Trophoblast cell (in vitro differentiated cells and primary cell): Measurements from ENCODE around the gene SZRD1.

Experiments
- DNase-seq, 2 donors: peaks; one replicate each; pipeline ENCODE4 v3.0.0-alpha.2; 2016
- H2AFZ ChIP-seq: 2 replicates; pipeline ENCODE4 v1.6.1; 2013; ENCODE audit warnings: low read length, moderate library complexity, mild to moderate bottlenecking; ENCODE audit not compliant: insufficient read depth, poor library complexity
- H2AK5ac ChIP-seq: 2 replicates; pipeline ENCODE4 v1.6.1; 2013; ENCODE audit warnings: mild to moderate bottlenecking, low read length
- H2BK120ac ChIP-seq: 2 replicates; pipeline ENCODE4 v1.6.1; 2013; ENCODE audit warnings: low read length, mild to moderate bottlenecking, moderate library complexity; ENCODE audit not compliant: insufficient read depth, poor library complexity
- H2BK12ac ChIP-seq: 2 replicates; pipeline ENCODE4 v1.6.1; 2013; ENCODE audit warnings: mild to moderate bottlenecking, low read length, moderate library complexity
- H2BK5ac ChIP-seq: 2 replicates; pipeline ENCODE4 v1.6.1; 2013; ENCODE audit warnings: low read length, low read depth, moderate library complexity, mild to moderate bottlenecking; ENCODE audit not compliant: poor library complexity
- H3K14ac ChIP-seq: 2 replicates; pipeline ENCODE4 v1.6.1; 2013; ENCODE audit warnings: mild to moderate bottlenecking, low read length
- H3K18ac ChIP-seq: 2 replicates; pipeline ENCODE4 v1.6.1; 2013; ENCODE audit warnings: mild to moderate bottlenecking, low read length
- H3K23ac ChIP-seq: 2 replicates; pipeline ENCODE4 v1.6.1; 2013; ENCODE audit warnings: low read length
- H3K27ac ChIP-seq: 2 replicates; pipeline ENCODE4 v1.5.1; 2013; ENCODE audit warnings: low read depth, mild to moderate bottlenecking, inconsistent platforms, low read length, moderate library complexity
- H3K27me3 ChIP-seq: 2 replicates; pipeline ENCODE4 v1.6.1; 2013; ENCODE audit warnings: inconsistent platforms, mild to moderate bottlenecking, low read length, moderate library complexity; ENCODE audit not compliant: insufficient read depth
- H3K36me3 ChIP-seq, 2 experiments: 1 replicate in 1 of 2; 2 replicates in 1 of 2; pipeline ENCODE4 v1.6.1; 2013; ENCODE audit warnings: low read length in 2 of 2, mild to moderate bottlenecking in 2 of 2, moderate library complexity in 1 of 2; ENCODE audit not compliant: insufficient read depth in 2 of 2, control insufficient read depth in 1 of 2
- H3K4ac ChIP-seq: 2 replicates; pipeline ENCODE4 v1.6.1; 2013; ENCODE audit warnings: low read depth, mild to moderate bottlenecking, low read length, moderate library complexity
- H3K4me1 ChIP-seq, 2 experiments: 1 replicate in 1 of 2; 2 replicates in 1 of 2; pipeline ENCODE4 v1.6.1; 2013; ENCODE audit warnings: low read length in 2 of 2, mild to moderate bottlenecking in 2 of 2, moderate library complexity in 1 of 2; ENCODE audit not compliant: insufficient read depth in 2 of 2, control insufficient read depth in 1 of 2
- H3K4me2 ChIP-seq: 2 replicates; pipeline ENCODE4 v1.6.1; 2013; ENCODE audit warnings: inconsistent platforms, mild to moderate bottlenecking, low read length, moderate library complexity
- H3K4me3 ChIP-seq: 2 replicates; pipeline ENCODE4 v1.5.1; 2013; ENCODE audit warnings: mild to moderate bottlenecking, low read depth, low read length, inconsistent platforms
- H3K79me1 ChIP-seq: one replicate; pipeline ENCODE4 v1.6.1; 2013; ENCODE audit warnings: low read length
- H3K79me2 ChIP-seq: 2 replicates; pipeline ENCODE4 v1.6.1; 2013; ENCODE audit warnings: low read length, mild to moderate bottlenecking; ENCODE audit not compliant: control insufficient read depth, insufficient read depth, poor library complexity
- H3K9ac ChIP-seq: 2 replicates; pipeline ENCODE4 v1.6.1; 2013; ENCODE audit warnings: mild to moderate bottlenecking, low read length
- H3K9me3 ChIP-seq: 2 replicates; pipeline ENCODE4 v1.6.1; 2013; ENCODE audit warnings: low read depth, mild to moderate bottlenecking, control low read depth, inconsistent platforms, low read length; ENCODE audit not compliant: insufficient read depth
- H4K12ac ChIP-seq: 2 replicates; pipeline ENCODE4 v1.6.1; 2013; ENCODE audit warnings: low read depth, mild to moderate bottlenecking, low read length, moderate library complexity
- H4K8ac ChIP-seq: 2 replicates; pipeline ENCODE4 v1.6.1; 2013; ENCODE audit warnings: low read depth, mild to moderate bottlenecking, low read length, moderate library complexity
- H4K91ac ChIP-seq: one replicate; pipeline ENCODE4 v1.6.1; 2013; ENCODE audit warnings: low read depth, mild to moderate bottlenecking, low read length, moderate library complexity
- WGBS: extraction: QIAGEN DNeasy Blood & Tissue Kit; methylation state at CpG from one replicate; pipeline ENCODE4 v1.1.7; 2013; ENCODE audit warnings: missing lambda C conversion rate; ENCODE audit not compliant: insufficient read length, insufficient coverage; ENCODE audit errors: extremely low coverage; 5-methylcytosine and 5-hydroxymethylcytosine counted together

Gene SZRD1

GRCh38 chr1:16434007-16434406 lies 67.0 kb downstream of the SZRD1 start:
- no peak overlapping the region for H2AFZ ChIP-seq
- no peak overlapping the region for H3K23ac ChIP-seq
- no peaks in the 10 kb centered on the region for H3K79me1 ChIP-seq
- no peak overlapping the region for H3K27ac ChIP-seq
- no peak overlapping the region for H4K8ac ChIP-seq
- H4K91ac ChIP-seq = no peak overlapping the region
- no peaks in the 10 kb centered on the region for H3K79me2 ChIP-seq
- DNase-seq = no peak
- H3K4me1 ChIP-seq = no peaks in the 10 kb centered on the region
- no CpG with 5 or more reads among the region's 4 CpGs for WGBS
- H4K12ac ChIP-seq = no peak overlapping the region
- no peak overlapping the region for H3K4me2 ChIP-seq
- no peaks in the 10 kb centered on the region for H3K27me3 ChIP-seq
- H2BK12ac ChIP-seq = no peak overlapping the region
- no peak overlapping the region for H2BK120ac ChIP-seq
- no peak overlapping the region for H3K18ac ChIP-seq
- no peak overlapping the region for H2BK5ac ChIP-seq
- peaks cover 3% of the 10 kb centered on the region for H3K9me3 ChIP-seq
- no peak overlapping the region for H3K14ac ChIP-seq
- H2AK5ac ChIP-seq = no peak overlapping the region
- H3K4me3 ChIP-seq = no peak overlapping the region
- H3K36me3 ChIP-seq = no peaks in the 10 kb centered on the region
- no peak overlapping the region for H3K4ac ChIP-seq
- no peak overlapping the region for H3K9ac ChIP-seq

GRCh38 chr1:16434501-16434900 lies 67.5 kb downstream of the SZRD1 start:
- no CpG with 5 or more reads among the region's 2 CpGs for WGBS
- no peak overlapping the region for H2BK120ac ChIP-seq
- H3K9ac ChIP-seq = no peak overlapping the region
- H4K91ac ChIP-seq = no peak overlapping the region
- no peaks in the 10 kb centered on the region for H3K4me1 ChIP-seq
- no peak overlapping the region for H3K23ac ChIP-seq
- H4K12ac ChIP-seq = no peak overlapping the region
- H3K27me3 ChIP-seq = no peaks in the 10 kb centered on the region
- no peak overlapping the region for H4K8ac ChIP-seq
- peaks cover 3% of the 10 kb centered on the region for H3K9me3 ChIP-seq
- H3K79me2 ChIP-seq = no peaks in the 10 kb centered on the region
- DNase-seq = no peak
- no peaks in the 10 kb centered on the region for H3K79me1 ChIP-seq
- H2BK5ac ChIP-seq = no peak overlapping the region
- H3K4me3 ChIP-seq = no peak overlapping the region
- no peak overlapping the region for H3K4ac ChIP-seq
- H2AFZ ChIP-seq = no peak overlapping the region
- H3K18ac ChIP-seq = no peak overlapping the region
- H3K36me3 ChIP-seq = no peaks in the 10 kb centered on the region
- H3K27ac ChIP-seq = no peak overlapping the region
- no peak overlapping the region for H3K14ac ChIP-seq
- H2AK5ac ChIP-seq = no peak overlapping the region
- no peak overlapping the region for H3K4me2 ChIP-seq
- no peak overlapping the region for H2BK12ac ChIP-seq

- Histone ChIP-seq H3K27ac (no peak within 1 kb of the TSS), H3K4ac (no peak within 1 kb of the TSS), H3K23ac (no peak within 1 kb of the TSS), H2BK12ac (no peak within 1 kb of the TSS), H4K12ac (no peak within 1 kb of the TSS), H2BK5ac (no peak within 1 kb of the TSS), H4K91ac (no peak within 1 kb of the TSS), H3K36me3 (peaks cover under 1% of the 10 kb centered on the region in 2 experiments), H3K79me2 (peaks cover 9% of the 10 kb centered on the region), H2BK120ac (no peak within 1 kb of the TSS), H2AK5ac (no peak within 1 kb of the TSS), H2AFZ (no peak within 1 kb of the TSS), H4K8ac (no peak within 1 kb of the TSS), H3K4me3 (no peak within 1 kb of the TSS), H3K14ac (no peak within 1 kb of the TSS), H3K79me1 (peaks cover 9% of the 10 kb centered on the region), H3K27me3 (no peaks in the 10 kb centered on the region), H3K4me1 (peaks cover 2 to 6% of the 10 kb centered on the region in 2 experiments), H3K9me3 (peaks cover 3% of the 10 kb centered on the region), H3K18ac (no peak within 1 kb of the TSS), H3K4me2 (no peak within 1 kb of the TSS), H3K9ac (no peak within 1 kb of the TSS)
- no CpG with 5 or more reads among the region's 3 CpGs for WGBS
- DNase-seq = no peak
Observed at GRCh38 chr1:16436946-16437474, 70.0 kb downstream of the SZRD1 start, which contains the start of gene SPATA21. TSS of gene SPATA21 (minus strand) at chr1:16437424. CDS start at chr1:16431371, 6,053 bp downstream.

- Histone ChIP-seq H4K8ac (no peak overlapping the region), H3K4me3 (no peak overlapping the region), H2BK120ac (no peak overlapping the region), H4K12ac (no peak overlapping the region), H3K27me3 (no peaks in the 10 kb centered on the region), H3K9me3 (no peaks in the 10 kb centered on the region), H3K4ac (no peak overlapping the region), H3K4me1 (peaks cover 2 to 6% of the 10 kb centered on the region in 2 experiments), H3K27ac (no peak overlapping the region), H3K14ac (no peak overlapping the region), H2BK12ac (no peak overlapping the region), H3K4me2 (no peak overlapping the region), H3K23ac (no peak overlapping the region), H3K9ac (no peak overlapping the region), H3K79me1 (peaks cover 9% of the 10 kb centered on the region), H3K79me2 (peaks cover 9% of the 10 kb centered on the region), H2AK5ac (no peak overlapping the region), H2AFZ (no peak overlapping the region), H2BK5ac (no peak overlapping the region), H4K91ac (no peak overlapping the region), H3K36me3 (peaks cover 12 to 14% of the 10 kb centered on the region in 2 experiments), H3K18ac (no peak overlapping the region)
- DNase-seq = no peak
- no CpG with 5 or more reads among the region's 2 CpGs for WGBS
Observed at GRCh38 chr1:16438516-16438915, 71.5 kb downstream of the SZRD1 start.
